Measurements from ENCODE around the gene PCSK5. TPM values are rescaled to one million over a fixed set of nuclear protein-coding genes. Genes with fewer than 3 reads are reported as not detected.
"Not testable (repeated sequence)": the region's sequence is repeated elsewhere in the genome, so short reads cannot be mapped to it uniquely, and the experiment has no call there.

PCSK5 gene
- total RNA-seq, 2 donors from 2014 or later = 41.2 to 63.7 TPM

DNA sequence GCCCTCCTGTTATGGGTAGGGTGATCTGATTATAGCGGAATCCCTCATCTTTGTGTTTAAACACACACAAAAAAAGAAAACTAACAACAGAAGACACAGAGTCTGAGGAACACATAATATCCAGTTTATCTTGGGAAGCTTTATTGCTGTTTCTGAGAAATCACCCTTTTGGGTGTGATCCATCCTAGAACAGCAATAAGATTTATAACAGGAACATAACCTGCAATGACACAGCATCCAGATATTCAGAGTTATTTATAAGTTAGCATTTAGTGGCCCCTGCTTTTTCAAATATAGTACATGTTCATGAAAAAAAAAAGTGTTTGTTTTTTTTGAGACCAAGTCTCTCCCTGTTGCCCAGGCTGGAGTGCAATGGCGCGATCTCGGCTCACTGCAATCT is 423.8 kb downstream of the PCSK5 start:
- DNase-seq (ENCODE audit: low spot score) = no peak
- ATAC-seq (ENCODE audit: insufficient number of reproducible peaks, low FRiP score, low read depth) = no peak
- H3K27me3 ChIP-seq (replicated peaks; ENCODE audit: insufficient read depth) = no peaks in the 10 kb centered on the region
- no peaks in the 10 kb centered on the region for H3K9me3 ChIP-seq
- H3K36me3 ChIP-seq = no peaks in the 10 kb centered on the region
- H3K4me3 ChIP-seq = no peak overlapping the region
- H3K27ac ChIP-seq = no peak overlapping the region
- TF ChIP-seq, protein P1, sequence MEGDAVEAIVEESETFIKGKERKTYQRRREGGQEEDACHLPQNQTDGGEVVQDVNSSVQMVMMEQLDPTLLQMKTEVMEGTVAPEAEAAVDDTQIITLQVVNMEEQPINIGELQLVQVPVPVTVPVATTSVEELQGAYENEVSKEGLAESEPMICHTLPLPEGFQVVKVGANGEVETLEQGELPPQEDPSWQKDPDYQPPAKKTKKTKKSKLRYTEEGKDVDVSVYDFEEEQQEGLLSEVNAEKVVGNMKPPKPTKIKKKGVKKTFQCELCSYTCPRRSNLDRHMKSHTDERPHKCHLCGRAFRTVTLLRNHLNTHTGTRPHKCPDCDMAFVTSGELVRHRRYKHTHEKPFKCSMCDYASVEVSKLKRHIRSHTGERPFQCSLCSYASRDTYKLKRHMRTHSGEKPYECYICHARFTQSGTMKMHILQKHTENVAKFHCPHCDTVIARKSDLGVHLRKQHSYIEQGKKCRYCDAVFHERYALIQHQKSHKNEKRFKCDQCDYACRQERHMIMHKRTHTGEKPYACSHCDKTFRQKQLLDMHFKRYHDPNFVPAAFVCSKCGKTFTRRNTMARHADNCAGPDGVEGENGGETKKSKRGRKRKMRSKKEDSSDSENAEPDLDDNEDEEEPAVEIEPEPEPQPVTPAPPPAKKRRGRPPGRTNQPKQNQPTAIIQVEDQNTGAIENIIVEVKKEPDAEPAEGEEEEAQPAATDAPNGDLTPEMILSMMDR (IDR thresholded peaks at IDR 0.05) = no peak
- peaks cover 4% of the 10 kb centered on the region in 2 donors for H3K4me1 ChIP-seq (ENCODE audit: control insufficient read depth in 1 of 2, low read depth in 2 of 2)

DNA sequence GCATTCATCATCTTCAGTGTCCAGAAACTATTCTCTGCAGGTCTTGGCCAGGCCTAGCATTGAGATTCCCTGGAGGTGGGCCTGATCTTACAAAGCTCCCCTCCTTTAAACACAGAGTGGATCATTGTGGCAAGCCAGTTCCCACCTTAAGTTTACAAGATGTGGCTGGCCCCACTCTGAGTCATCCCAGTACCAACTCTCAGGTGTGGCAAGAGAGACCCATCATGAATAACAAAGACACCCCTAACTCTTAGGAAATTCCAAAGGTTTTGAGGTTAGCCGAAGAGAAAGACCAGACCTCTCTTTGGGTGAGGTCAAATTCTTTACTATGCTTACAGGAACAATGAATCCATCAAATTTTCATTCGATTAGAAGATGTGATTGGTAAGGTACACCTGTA is 425.6 kb downstream of the PCSK5 start:
- Histone ChIP-seq H3K4me1 (ENCODE audit: control insufficient read depth in 1 of 2, low read depth in 2 of 2) (peaks cover 4 to 11% of the 10 kb centered on the region in 2 donors), H3K4me3 (no peak overlapping the region), H3K9me3 (no peaks in the 10 kb centered on the region), H3K36me3 (no peaks in the 10 kb centered on the region), H3K27ac (no peak overlapping the region), H3K27me3 (replicated peaks; ENCODE audit: insufficient read depth) (no peaks in the 10 kb centered on the region)
- ATAC-seq (ENCODE audit: insufficient number of reproducible peaks, low FRiP score, low read depth) = no peak
- TF ChIP-seq, protein P1 (IDR thresholded peaks at IDR 0.05) = no peak
- DNase-seq (ENCODE audit: low spot score) = no peak

DNA sequence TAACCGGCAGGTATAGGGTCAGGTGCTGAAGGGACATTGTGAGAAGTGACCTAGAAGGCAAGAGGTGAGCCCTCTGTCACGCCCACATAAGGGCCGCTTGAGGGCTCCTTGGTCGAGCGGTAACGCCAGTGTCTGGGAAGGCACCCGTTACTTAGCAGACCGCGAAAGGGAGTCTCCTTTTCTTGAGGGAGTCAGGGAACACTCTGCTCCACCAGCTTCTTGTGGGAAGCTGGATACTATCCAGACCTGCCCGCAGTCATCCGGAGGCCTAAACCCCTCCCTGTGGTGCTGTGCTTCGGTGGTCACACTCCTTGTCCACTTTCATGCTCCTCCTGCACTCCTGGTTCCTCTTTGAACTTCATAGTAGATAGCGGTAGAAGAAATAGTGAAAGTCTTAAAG is 429.0 kb downstream of the PCSK5 start:
- not testable (repeated sequence) for H3K9me3 ChIP-seq; H3K27me3 ChIP-seq (replicated peaks; ENCODE audit: insufficient read depth); H3K27ac ChIP-seq; H3K36me3 ChIP-seq; ATAC-seq (ENCODE audit: insufficient number of reproducible peaks, low FRiP score, low read depth); DNase-seq (ENCODE audit: low spot score); H3K4me3 ChIP-seq
- peaks cover 0 to 13% of the 10 kb centered on the region in 2 donors for H3K4me1 ChIP-seq (ENCODE audit: control insufficient read depth in 1 of 2, low read depth in 2 of 2)

DNA sequence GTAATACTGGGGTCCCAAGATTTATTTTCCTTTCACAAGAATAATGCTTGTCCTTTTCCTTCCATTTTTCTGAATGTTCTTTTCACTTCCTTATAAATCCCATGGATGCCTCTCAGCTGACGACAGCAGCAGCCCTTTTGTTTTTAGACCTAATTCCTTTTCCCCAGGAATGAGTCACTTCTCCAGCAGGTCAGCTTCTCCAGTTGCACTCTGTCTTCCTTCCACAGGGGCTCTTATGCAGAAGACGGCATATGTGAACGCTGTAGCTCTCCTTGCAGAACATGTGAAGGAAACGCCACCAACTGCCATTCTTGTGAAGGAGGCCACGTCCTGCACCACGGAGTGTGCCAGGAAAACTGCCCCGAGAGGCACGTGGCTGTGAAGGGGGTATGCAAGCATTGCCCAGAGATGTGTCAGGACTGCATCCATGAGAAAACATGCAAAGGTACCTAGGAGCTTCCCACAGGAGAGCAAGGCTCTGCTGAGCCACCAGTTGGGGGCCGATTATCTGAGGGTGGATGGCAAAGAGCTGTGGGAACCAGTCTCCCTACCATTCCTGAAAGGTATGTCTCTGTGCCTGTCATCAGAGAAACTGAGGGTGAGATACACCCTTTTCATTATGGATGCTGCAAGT is 430.8 kb downstream of the PCSK5 start:
- Histone ChIP-seq H3K27ac (no peak overlapping the region), H3K36me3 (no peaks in the 10 kb centered on the region), H3K9me3 (no peaks in the 10 kb centered on the region), H3K4me3 (no peak overlapping the region), H3K27me3 (replicated peaks; ENCODE audit: insufficient read depth) (no peaks in the 10 kb centered on the region), H3K4me1 (ENCODE audit: control insufficient read depth in 1 of 2, low read depth in 2 of 2) (peaks cover 0 to 10% of the 10 kb centered on the region in 2 donors)
- TF ChIP-seq, protein P1 (IDR thresholded peaks at IDR 0.05) = peak; percentile 11
- DNase-seq (ENCODE audit: low spot score) = no peak
- no peak for ATAC-seq (ENCODE audit: insufficient number of reproducible peaks, low FRiP score, low read depth)

DNA sequence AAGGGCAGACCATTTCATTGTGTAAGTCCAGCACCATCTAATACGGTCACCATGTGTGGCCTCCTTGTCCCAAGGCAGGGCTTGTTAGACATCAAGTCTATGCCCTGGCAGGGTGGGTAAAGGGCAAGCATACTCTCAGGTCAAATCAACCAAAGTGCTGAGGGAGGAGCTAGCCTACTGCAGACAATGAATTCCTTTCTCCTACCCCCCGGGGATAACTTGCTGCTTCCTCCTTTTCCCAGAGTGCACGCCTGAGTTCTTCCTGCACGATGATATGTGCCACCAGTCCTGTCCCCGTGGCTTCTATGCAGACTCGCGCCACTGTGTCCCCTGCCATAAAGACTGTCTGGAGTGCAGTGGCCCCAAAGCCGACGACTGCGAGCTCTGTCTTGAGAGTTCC is 432.3 kb downstream of the PCSK5 start:
- Histone ChIP-seq H3K36me3 (no peaks in the 10 kb centered on the region), H3K27me3 (replicated peaks; ENCODE audit: insufficient read depth) (no peaks in the 10 kb centered on the region), H3K9me3 (no peaks in the 10 kb centered on the region), H3K27ac (no peak overlapping the region), H3K4me1 (ENCODE audit: control insufficient read depth in 1 of 2, low read depth in 2 of 2) (peaks cover 0 to 10% of the 10 kb centered on the region in 2 donors), H3K4me3 (no peak overlapping the region)
- TF ChIP-seq, protein P1 (IDR thresholded peaks at IDR 0.05) = no peak
- DNase-seq (ENCODE audit: low spot score) = no peak
- ATAC-seq (ENCODE audit: insufficient number of reproducible peaks, low FRiP score, low read depth) = no peak

DNA sequence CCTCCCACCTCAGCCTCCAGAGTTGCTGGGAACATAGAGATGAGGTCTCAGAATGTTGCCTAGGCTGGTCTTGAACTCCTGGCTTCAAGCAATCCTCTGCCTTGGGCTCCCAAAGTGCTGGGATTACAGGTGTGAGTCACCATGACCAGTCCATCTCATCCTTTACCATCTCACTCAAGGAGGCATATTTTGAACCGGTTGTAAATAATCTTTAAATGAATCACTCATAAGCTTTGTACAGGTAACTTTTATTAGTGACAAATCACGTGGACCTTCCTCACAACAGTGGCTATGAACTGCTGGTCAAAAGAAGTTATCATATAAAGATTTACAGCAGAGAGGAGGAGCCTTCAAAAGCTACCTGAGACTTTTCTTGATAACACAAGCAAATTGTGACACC is 433.0 kb downstream of the PCSK5 start:
- Histone ChIP-seq H3K36me3 (no peaks in the 10 kb centered on the region), H3K27me3 (replicated peaks; ENCODE audit: insufficient read depth) (no peaks in the 10 kb centered on the region), H3K4me3 (no peak overlapping the region), H3K27ac (no peak overlapping the region), H3K4me1 (ENCODE audit: control insufficient read depth in 1 of 2, low read depth in 2 of 2) (peaks cover 0 to 10% of the 10 kb centered on the region in 2 donors), H3K9me3 (no peaks in the 10 kb centered on the region)
- TF ChIP-seq, protein P1 (IDR thresholded peaks at IDR 0.05) = no peak
- ATAC-seq (ENCODE audit: insufficient number of reproducible peaks, low FRiP score, low read depth) = no peak
- DNase-seq (ENCODE audit: low spot score) = no peak

DNA sequence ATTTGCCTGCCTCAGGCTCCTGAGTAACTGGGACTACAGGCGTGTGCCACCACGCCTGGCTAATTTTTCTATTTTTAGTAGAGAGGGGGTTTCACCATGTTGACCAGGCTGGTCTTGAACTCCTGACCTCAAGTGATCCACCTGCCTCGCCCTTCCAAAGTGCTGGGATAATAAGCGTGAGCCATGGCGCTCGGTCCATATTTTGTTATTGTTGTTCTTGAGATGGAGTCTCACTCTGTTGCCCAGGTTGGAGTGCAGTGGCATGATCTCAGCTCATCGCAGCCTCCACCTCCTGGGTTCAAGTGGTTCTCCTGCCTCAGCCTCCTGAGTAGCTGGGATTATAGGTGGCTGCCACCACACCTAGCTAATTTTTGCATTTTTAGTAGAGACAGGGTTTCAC is 433.6 kb downstream of the PCSK5 start:
- not testable (repeated sequence) for H3K27ac ChIP-seq; DNase-seq (ENCODE audit: low spot score); H3K36me3 ChIP-seq; H3K4me3 ChIP-seq; H3K27me3 ChIP-seq (replicated peaks; ENCODE audit: insufficient read depth); ATAC-seq (ENCODE audit: insufficient number of reproducible peaks, low FRiP score, low read depth); H3K9me3 ChIP-seq
- H3K4me1 ChIP-seq (ENCODE audit: control insufficient read depth in 1 of 2, low read depth in 2 of 2) = peaks cover 0 to 10% of the 10 kb centered on the region in 2 donors

All from thoracic aorta (tissue), 2 donors.